Measurements from ENCODE around the gene BAG3.
"Not testable (repeated sequence)": the region's sequence is repeated elsewhere in the genome, so short reads cannot be mapped to it uniquely, and the experiment has no call there.

BAG3 gene

GRCh38 chr10:119706521-119707278 is 55.5 kb downstream of the BAG3 start:
- no peak overlapping the region for H3K4me3 ChIP-seq (ENCODE audit: low read depth, low read length)
- DNase-seq (ENCODE audit: low read depth), result peak; percentile 22
- no peak for TF ChIP-seq POLR2A (IDR thresholded peaks at IDR 0.05; ENCODE audit: extremely low read depth, insufficient read length)
- no peak for TF ChIP-seq MAX (IDR thresholded peaks at IDR 0.05; ENCODE audit: low read depth, low read length)
- TF ChIP-seq MYC (IDR thresholded peaks at IDR 0.05; ENCODE audit: low read depth, low read length), result no peak
- TF ChIP-seq CTCF (IDR thresholded peaks at IDR 0.05; ENCODE audit: low read depth, low read length), result no peak

- not testable (repeated sequence) for DNase-seq (ENCODE audit: low read depth); H3K4me3 ChIP-seq (ENCODE audit: low read depth, low read length)
Observed at GRCh38 chr10:119707331-119707730, 56.2 kb downstream of the BAG3 start.

- not testable (repeated sequence) for DNase-seq (ENCODE audit: low read depth)
Observed at GRCh38 chr10:119710935-119711334, 59.8 kb downstream of the BAG3 start.

GRCh38 chr10:119713744-119714483 is 62.7 kb downstream of the BAG3 start:
- H3K4me3 ChIP-seq (ENCODE audit: low read depth, low read length), result no peak overlapping the region
- DNase-seq (ENCODE audit: low read depth), result no peak

More at GRCh38 chr10:119710935-119711334, 59.8 kb downstream of the BAG3 start:
- not testable (repeated sequence) for H3K4me3 ChIP-seq (ENCODE audit: low read depth, low read length)

GRCh38 chr10:119714484-119714816 is 63.3 kb downstream of the BAG3 start:
- H3K4me3 ChIP-seq (ENCODE audit: low read depth, low read length), result no peak overlapping the region
- DNase-seq (ENCODE audit: low read depth), result no peak
- no peak for TF ChIP-seq MAX (IDR thresholded peaks at IDR 0.05; ENCODE audit: low read depth, low read length)
- no peak for TF ChIP-seq POLR2A (IDR thresholded peaks at IDR 0.05; ENCODE audit: extremely low read depth, insufficient read length)
- TF ChIP-seq MYC (IDR thresholded peaks at IDR 0.05; ENCODE audit: low read depth, low read length), result no peak
- no peak for TF ChIP-seq CTCF (IDR thresholded peaks at IDR 0.05; ENCODE audit: low read depth, low read length)

More at GRCh38 chr10:119713744-119714483, 62.7 kb downstream of the BAG3 start:
- TF ChIP-seq MAX (IDR thresholded peaks at IDR 0.05; ENCODE audit: low read depth, low read length), result no peak
- no peak for TF ChIP-seq POLR2A (IDR thresholded peaks at IDR 0.05; ENCODE audit: extremely low read depth, insufficient read length)
- no peak for TF ChIP-seq MYC (IDR thresholded peaks at IDR 0.05; ENCODE audit: low read depth, low read length)
- no peak for TF ChIP-seq CTCF (IDR thresholded peaks at IDR 0.05; ENCODE audit: low read depth, low read length)

GRCh38 chr10:119715628-119716505 is 64.7 kb downstream of the BAG3 start:
- no peak for DNase-seq (ENCODE audit: low read depth)
- H3K4me3 ChIP-seq (ENCODE audit: low read depth, low read length), result no peak overlapping the region
- TF ChIP-seq MYC (IDR thresholded peaks at IDR 0.05; ENCODE audit: low read depth, low read length) (no peak), POLR2A (IDR thresholded peaks at IDR 0.05; ENCODE audit: extremely low read depth, insufficient read length) (no peak), MAX (IDR thresholded peaks at IDR 0.05; ENCODE audit: low read depth, low read length) (no peak), CTCF (IDR thresholded peaks at IDR 0.05; ENCODE audit: low read depth, low read length) (no peak)

All from NB4 (cell line).